HG03025 (cell line): ENCODE results near the gene PPCS.

Source experiments
- ATAC-seq: cut with Tn5 transposase; IDR thresholded peaks from one replicate; pipeline ENCODE4 v1.9.1; 2021; ENCODE audit warnings: mild to moderate bottlenecking, moderate library complexity; ENCODE audit not compliant: unreplicated experiment, low FRiP score

Gene PPCS

DNA sequence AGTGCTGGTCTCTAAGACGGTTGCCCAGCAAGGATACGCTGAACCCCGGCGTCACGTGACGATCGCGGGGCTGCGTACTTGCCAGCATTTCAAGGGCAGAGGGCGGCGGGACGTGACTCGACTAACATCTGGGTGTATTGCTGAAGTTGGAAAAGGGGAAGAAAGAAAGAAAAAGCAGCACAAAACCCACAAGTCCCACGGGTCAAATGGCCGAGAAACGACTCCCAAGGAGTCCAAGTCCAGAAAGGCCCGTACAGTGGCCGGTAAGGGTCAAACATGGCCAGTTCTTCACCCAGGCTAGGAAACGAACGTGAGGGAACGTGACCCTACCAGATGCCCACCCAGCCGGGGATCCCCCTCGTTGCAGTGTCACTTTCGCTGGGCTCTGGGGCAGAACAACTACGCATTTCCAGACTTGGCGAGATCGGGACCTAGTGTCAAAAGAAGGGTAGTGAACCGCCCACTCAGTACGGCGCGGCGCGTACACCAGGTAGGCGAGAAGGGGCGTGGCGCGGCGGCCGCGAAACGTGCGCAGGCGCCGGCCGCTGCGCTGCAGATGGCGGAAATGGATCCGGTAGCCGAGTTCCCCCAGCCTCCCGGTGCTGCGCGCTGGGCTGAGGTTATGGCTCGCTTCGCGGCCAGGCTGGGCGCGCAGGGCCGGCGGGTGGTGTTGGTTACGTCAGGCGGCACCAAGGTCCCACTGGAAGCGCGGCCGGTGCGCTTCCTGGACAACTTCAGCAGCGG is at the start of gene PPCS, which contains the start of gene ZMYND12:
PPCS (plus strand) TSS at position 534 of the 744 bp plus-strand sequence; CDS start at position 557, 23 bp downstream.
ZMYND12 (minus strand) TSS at position 13 of the 744 bp plus-strand sequence. CDS start 25 bp downstream, outside the sequence.
- peak; percentile 82 for ATAC-seq

DNA sequence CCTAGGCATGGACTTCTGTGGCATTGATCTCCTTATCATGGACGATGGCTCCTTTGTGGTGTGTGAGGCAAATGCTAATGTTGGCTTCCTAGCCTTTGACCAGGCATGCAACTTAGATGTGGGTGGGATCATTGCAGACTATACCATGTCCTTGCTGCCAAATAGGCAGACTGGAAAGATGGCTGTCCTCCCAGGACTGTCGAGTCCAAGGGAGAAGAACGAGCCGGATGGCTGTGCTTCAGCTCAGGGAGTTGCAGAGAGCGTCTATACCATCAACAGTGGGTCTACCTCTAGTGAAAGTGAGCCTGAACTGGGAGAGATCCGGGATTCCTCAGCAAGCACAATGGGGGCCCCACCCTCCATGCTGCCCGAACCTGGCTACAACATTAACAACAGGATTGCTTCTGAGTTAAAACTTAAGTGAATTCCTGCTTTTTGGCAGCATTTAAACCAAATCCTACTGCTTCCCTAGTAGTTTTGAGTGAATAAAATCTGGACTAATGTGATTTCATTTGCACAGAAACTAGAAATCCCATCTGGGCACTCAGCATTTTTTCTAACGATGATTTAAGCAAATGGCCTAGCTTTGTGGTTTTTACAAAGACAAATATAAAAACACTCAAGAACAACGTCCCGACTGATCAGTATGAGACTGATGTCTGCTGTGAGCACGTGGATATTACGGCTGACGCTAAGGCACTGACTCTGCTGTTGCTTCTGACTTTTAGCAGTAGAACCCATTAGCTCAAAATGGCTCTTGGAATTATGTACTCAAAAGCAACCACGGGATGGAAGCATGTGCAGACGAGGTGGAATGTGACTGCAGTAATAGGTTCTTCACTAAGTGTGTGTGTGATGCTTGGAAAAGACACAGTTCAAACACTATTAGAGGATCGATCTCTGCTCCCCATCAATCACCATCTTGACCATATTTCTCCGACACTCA is 41.5 kb upstream of the PPCS start:
- no peak for ATAC-seq

- no peak for ATAC-seq
Measured at GRCh38 chr1:42417166-42417565, 39.2 kb upstream of the PPCS start.

GRCh38 chr1:42418516-42418915 is 37.8 kb upstream of the PPCS start:
- ATAC-seq = no peak

GRCh38 chr1:42419126-42419821 is 37.1 kb upstream of the PPCS start:
- no peak for ATAC-seq

GRCh38 chr1:42420121-42420520 is 36.2 kb upstream of the PPCS start:
- no peak for ATAC-seq

DNA sequence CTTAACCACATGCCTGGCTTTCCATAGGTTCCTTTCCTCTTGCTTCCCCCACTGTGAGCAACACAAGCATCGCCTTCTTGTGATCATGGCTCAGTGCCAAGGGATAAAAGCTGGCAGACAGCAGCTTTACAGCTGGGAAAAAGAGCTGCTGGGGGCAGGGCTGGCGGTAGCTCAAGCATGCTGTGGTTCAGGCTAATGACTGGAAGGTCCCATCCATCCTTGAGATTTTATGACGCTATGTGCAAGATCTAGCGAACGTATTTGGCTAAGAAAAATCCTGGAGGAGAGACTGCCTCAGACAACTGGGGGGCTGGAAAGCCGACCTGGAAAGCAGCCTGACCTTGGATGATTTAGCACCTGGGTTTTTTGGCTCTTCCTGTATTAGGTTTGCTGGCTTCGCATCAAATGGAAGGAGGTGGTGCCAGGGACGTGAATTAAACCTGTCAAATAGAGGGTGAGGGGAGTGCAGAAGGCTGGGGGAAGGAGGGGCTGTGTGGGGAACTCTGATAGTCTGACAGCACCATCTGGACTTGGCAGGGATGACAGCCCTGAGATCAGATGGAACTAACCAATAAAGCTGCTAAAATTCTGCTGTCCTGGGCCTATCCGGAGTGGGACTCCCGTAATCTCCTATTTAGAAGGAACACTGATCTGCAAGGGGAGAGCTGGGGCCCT is 35.3 kb upstream of the PPCS start:
- no peak for ATAC-seq

DNA sequence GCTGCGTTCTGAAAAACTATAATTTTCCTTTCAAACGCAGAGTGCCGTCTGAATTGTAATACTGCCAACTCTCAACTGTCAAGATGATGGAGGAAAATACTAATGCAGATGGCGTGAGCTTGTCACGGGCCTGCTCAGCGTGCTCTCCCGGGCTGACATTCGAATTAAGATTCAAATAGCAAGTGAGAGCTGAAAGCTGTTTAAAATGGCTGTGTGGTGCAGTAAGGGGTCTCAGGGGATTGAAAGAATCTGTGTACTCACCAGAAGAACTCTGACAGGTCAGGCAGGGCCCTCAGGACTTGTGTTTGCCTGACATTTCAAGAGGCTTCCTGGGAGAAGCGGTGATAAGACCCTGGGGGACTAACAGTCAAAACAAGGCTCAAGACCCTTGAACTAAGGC is 33.6 kb upstream of the PPCS start:
- no peak for ATAC-seq

GRCh38 chr1:42423681-42424080 is 32.7 kb upstream of the PPCS start:
- no peak for ATAC-seq

DNA sequence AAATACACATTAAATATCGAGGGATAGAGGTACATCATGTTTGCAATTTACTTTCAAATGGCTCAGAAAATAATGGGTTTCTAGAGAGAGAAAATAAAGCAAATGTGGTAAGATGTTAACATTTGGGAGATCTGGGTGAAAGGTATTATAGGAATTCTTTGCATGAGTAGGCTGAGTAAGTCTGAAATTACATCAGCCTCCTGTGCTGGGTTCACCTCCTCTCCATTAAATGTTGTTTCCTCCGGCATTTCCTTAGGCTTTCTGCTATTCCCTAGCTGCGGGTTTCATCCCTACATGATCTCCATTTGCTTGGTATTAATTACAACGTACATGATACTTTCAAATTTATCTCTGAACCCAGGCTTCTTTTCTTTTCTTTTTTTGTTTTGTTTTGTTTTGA is 32.1 kb upstream of the PPCS start:
- ATAC-seq = no peak

DNA sequence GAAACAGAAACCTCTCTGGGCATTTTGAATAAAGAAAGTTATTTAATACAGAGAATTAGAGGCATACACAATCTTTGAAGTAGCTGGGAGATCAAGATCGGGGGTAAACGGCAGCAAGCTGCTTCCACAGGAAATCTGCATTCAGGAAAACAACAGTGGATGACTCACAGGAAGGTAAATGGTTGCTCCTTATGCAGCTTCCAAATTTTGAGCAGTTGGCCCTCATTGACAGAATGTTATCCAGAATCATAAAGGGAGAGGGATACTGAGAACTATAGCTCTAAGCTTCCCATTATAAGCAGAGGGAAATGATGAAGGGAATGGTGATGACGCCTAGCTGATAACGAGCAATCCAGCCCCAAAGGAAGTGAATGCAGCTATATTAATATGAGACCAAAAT is 29.1 kb upstream of the PPCS start:
- no peak for ATAC-seq

DNA sequence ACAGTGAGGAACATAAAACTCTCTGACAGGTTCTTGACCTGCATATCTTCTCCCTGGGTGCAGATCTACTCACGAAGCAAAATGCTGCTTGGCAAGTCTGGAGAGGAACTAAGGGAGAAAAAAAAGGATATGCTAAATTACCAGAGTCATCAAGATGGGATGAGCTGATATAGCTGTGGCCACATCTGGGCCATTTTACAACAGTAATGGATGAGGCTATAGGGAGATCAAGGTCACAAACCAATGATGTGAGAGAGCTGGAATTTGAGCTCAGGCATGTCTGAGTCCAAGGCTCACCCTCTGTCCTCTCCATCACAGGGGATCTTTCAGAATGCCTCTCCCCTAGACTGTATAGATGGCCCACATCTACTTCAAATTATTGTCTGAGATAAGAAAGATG is 26.7 kb upstream of the PPCS start:
- ATAC-seq = no peak

- no peak for ATAC-seq
Measured at GRCh38 chr1:42430286-42431135, 25.8 kb upstream of the PPCS start.

- no peak for ATAC-seq
Measured at GRCh38 chr1:42431514-42431913, 24.8 kb upstream of the PPCS start.

- ATAC-seq = no peak
Measured at GRCh38 chr1:42432714-42433113, 23.6 kb upstream of the PPCS start.

- no peak for ATAC-seq
Measured at GRCh38 chr1:42433369-42433768, 23.0 kb upstream of the PPCS start.

DNA sequence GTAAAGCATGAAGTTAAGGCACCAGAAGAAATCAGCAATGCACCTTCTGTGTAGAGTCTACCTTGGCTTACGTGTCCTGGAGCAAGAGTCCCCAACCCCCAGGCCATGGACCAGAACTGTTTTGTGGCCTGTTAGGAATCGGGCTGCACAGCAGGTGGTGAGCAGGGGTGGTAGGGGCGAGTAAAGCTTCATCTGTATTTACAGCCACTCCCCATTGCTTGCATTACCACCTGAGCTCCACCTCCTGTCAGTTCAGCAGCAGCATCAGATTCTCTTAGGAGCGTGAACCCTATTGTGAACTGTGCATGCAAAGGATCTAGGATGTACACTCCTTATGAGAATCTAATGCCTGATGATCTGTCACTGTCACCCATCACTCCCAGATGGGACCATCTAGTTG is 22.0 kb upstream of the PPCS start:
- no peak for ATAC-seq

DNA sequence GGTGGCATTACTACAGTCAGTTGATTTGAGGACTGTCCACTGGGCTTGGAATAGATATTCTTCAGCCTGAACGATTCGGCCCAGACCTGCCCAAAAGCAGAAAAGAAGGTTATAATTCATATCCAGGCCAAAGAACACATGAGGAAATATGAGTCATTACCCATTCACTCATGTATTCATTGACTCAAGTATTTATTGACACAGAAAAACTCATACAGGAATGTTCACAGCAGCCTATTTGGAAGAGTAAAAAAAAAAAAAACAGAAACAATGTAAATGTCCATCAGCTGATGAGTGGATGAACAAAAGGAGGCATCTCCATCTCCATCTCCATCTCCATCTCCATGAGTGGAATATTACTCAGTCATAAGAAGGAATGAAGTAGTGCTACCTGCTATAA is 16.4 kb upstream of the PPCS start:
- no peak for ATAC-seq

DNA sequence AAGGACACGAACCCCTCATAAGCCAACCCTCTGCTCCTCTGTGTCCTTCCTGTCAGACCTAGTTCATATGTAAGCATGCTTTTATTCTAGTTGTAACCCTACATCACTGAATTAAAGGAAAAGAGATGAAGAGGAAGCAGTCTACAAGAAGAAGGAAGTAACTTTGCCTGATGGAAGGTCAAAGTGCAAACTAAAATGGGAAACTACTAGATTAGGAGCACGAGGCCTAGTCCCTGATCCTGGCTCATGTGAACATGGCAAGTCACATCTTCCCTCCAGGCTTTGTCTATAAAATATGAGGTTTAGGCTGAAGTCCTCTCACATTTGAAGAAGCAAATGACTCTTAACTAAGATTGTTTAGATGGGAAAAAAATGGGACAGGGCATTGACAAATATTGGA is 13.7 kb upstream of the PPCS start:
- no peak for ATAC-seq
